Esophagus mucosa (tissue), 1 donor: Measurements from ENCODE around the gene LEMD2. TPM values are rescaled to one million over a fixed set of nuclear protein-coding genes. Genes with fewer than 3 reads are reported as not detected.
"Not testable (repeated sequence)": the region's sequence is repeated elsewhere in the genome, so short reads cannot be mapped to it uniquely, and the experiment has no call there.

ENCODE experiments used
- ATAC-seq: fragments of 200-7000 bp; cut with Tn5 transposase; one replicate; pipeline ENCODE4 v1.9.1; 2020
- total RNA-seq: library from RNA; stranded (reverse); gene quantifications from one replicate; pipeline ENCODE4 v1.2.4, GENCODE V29; 2023
- donor health status: DM: yes; HTN: yes; CAD: no.

Gene LEMD2
- 36.4 TPM for total RNA-seq

- peak; percentile 92 for ATAC-seq
These were observed at the start of gene LEMD2 for GRCh38 chr6:33788694-33789549. LEMD2 (minus strand) TSS chr6:33789130; CDS start chr6:33789116, 14 bp downstream.

- ATAC-seq: no peak
These were observed 49.2 kb upstream of the LEMD2 start for GRCh38 chr6:33837971-33838665.

GRCh38 chr6:33836806-33837469 lies 48.0 kb upstream of the LEMD2 start:
- ATAC-seq: no peak

GRCh38 chr6:33834401-33835392 lies 45.8 kb upstream of the LEMD2 start:
- peak; percentile 64 for ATAC-seq

GRCh38 chr6:33833599-33833998 lies 44.7 kb upstream of the LEMD2 start:
- no peak for ATAC-seq

- ATAC-seq: not testable (repeated sequence)
These were observed 43.9 kb upstream of the LEMD2 start for GRCh38 chr6:33832831-33833230.

GRCh38 chr6:33831725-33832124 lies 42.8 kb upstream of the LEMD2 start:
- ATAC-seq: not testable (repeated sequence)

GRCh38 chr6:33830635-33831240 lies 41.8 kb upstream of the LEMD2 start:
- no peak for ATAC-seq

- ATAC-seq: no peak
These were observed 40.1 kb upstream of the LEMD2 start for GRCh38 chr6:33828764-33829731.

- no peak for ATAC-seq
These were observed 39.5 kb upstream of the LEMD2 start for GRCh38 chr6:33828452-33828763.

- no peak for ATAC-seq
These were observed 38.9 kb upstream of the LEMD2 start for GRCh38 chr6:33827546-33828451.

GRCh38 chr6:33826537-33826936 lies 37.6 kb upstream of the LEMD2 start:
- no peak for ATAC-seq

- no peak for ATAC-seq
These were observed 35.7 kb upstream of the LEMD2 start for GRCh38 chr6:33824461-33825154.

- no peak for ATAC-seq
These were observed 34.9 kb upstream of the LEMD2 start for GRCh38 chr6:33823806-33824205.

- ATAC-seq: peak; percentile 40
These were observed 33.9 kb upstream of the LEMD2 start for GRCh38 chr6:33822575-33823395.

- no peak for ATAC-seq
These were observed 32.0 kb upstream of the LEMD2 start for GRCh38 chr6:33820784-33821520.

GRCh38 chr6:33820243-33820642 lies 31.3 kb upstream of the LEMD2 start:
- ATAC-seq: no peak
